KG1 (cell line): ENCODE measurements around the gene PATE1.

Experiments
- DNase-seq: peaks from one replicate; lab custom pipeline; 2025; lab: John Stamatoyannopoulos, UW

PATE1 gene

GRCh38 chr11:125790825-125791224 is 44.7 kb downstream of the PATE1 start:
- no peak for DNase-seq

- no peak for DNase-seq
Measured at GRCh38 chr11:125797641-125798040, 51.6 kb downstream of the PATE1 start.
